ENCODE data around the gene SCGB1D1.

DNA sequence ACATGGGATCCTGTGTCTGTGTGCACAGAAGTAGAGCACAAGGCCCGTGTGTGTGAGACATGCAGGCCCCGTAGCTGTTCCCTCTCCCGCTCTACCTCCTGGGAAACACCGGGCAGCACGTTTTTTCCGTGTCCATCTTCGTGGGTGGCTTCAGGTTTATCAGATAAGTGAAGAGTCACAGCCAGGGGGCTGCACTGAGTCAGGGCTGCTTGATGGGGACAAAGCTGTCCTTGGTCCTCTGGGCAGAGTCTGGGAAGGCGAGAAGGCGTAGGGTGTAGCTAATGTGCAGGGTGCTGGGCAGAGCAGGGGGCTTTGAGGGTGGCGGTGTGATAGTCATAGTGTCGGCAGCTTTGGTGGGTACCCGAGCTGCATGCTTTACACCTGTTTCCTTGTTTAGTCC is 42.5 kb upstream of the SCGB1D1 start:
- no peak for TF ChIP-seq POLR2A (IDR thresholded peaks at IDR 0.05; ENCODE audit: low read length)
- TF ChIP-seq GATA1 (IDR thresholded peaks at IDR 0.05; ENCODE audit: low read depth, low read length): no peak

Measured in erythroblast (primary cell).